HG02678 (cell line): ENCODE results near the gene CPPED1.
"Not testable (repeated sequence)": the region's sequence is repeated elsewhere in the genome, so short reads cannot be mapped to it uniquely, and the experiment has no call there.

Experiments
- ATAC-seq: cut with Tn5 transposase; IDR thresholded peaks from one replicate; pipeline ENCODE4 v1.9.1; 2021; ENCODE audit warnings: mild to moderate bottlenecking, moderate library complexity; ENCODE audit not compliant: unreplicated experiment

The CPPED1 gene

GRCh38 chr16:12771341-12771798 is 32.3 kb downstream of the CPPED1 start:
- no peak for ATAC-seq

GRCh38 chr16:12769525-12769924 is 34.2 kb downstream of the CPPED1 start:
- ATAC-seq: no peak

GRCh38 chr16:12767897-12768296 is 35.8 kb downstream of the CPPED1 start:
- no peak for ATAC-seq

- ATAC-seq: no peak
Observed at GRCh38 chr16:12766853-12767252, 36.8 kb downstream of the CPPED1 start.

- not testable (repeated sequence) for ATAC-seq
Observed at GRCh38 chr16:12766208-12766607, 37.5 kb downstream of the CPPED1 start.

- no peak for ATAC-seq
Observed at GRCh38 chr16:12764813-12765488, 38.7 kb downstream of the CPPED1 start.

- no peak for ATAC-seq
Observed at GRCh38 chr16:12763517-12763916, 40.2 kb downstream of the CPPED1 start.

- ATAC-seq: no peak
Observed at GRCh38 chr16:12760819-12761611, 42.7 kb downstream of the CPPED1 start.

GRCh38 chr16:12758670-12759558 is 44.8 kb downstream of the CPPED1 start:
- ATAC-seq: no peak

- no peak for ATAC-seq
Observed at GRCh38 chr16:12758031-12758669, 45.5 kb downstream of the CPPED1 start.

GRCh38 chr16:12757546-12757945 is 46.1 kb downstream of the CPPED1 start:
- ATAC-seq: no peak

- ATAC-seq: no peak
Observed at GRCh38 chr16:12754824-12755543, 48.7 kb downstream of the CPPED1 start.

- no peak for ATAC-seq
Observed at GRCh38 chr16:12753203-12754023, 50.3 kb downstream of the CPPED1 start.

GRCh38 chr16:12752159-12752558 is 51.5 kb downstream of the CPPED1 start:
- ATAC-seq: no peak

GRCh38 chr16:12750554-12750918 is 53.2 kb downstream of the CPPED1 start:
- ATAC-seq: no peak

- no peak for ATAC-seq
Observed at GRCh38 chr16:12749076-12749475, 54.6 kb downstream of the CPPED1 start.

GRCh38 chr16:12747827-12748226 is 55.9 kb downstream of the CPPED1 start:
- ATAC-seq: no peak

GRCh38 chr16:12747261-12747660 is 56.4 kb downstream of the CPPED1 start:
- ATAC-seq: no peak

GRCh38 chr16:12744860-12745259 is 58.8 kb downstream of the CPPED1 start:
- ATAC-seq: no peak
